Measurements from ENCODE around the gene HSPB8. TPM values are rescaled to one million over a fixed set of nuclear protein-coding genes. Genes with fewer than 3 reads are reported as not detected.
A peak's percentile ranks its signal among the peaks of the same experiment; 100 is the strongest.

Gene HSPB8
- total and polyA plus RNA-seq, 8 donors, result 5.4 to 21.2 (median 9.7) TPM

GRCh38 chr12:119151445-119152026, 27.2 kb upstream of the HSPB8 start:
- no peak for TF ChIP-seq CTCF (IDR thresholded peaks at IDR 0.05)
- Histone ChIP-seq H3K9me3 (no peaks in the 10 kb centered on the region), H3K27me3 (peaks cover 0 to 6% (median 0%) of the 10 kb centered on the region in 4 donors), H3K36me3 (no peaks in the 10 kb centered on the region), H3K27ac (no peak overlapping the region), H3K4me3 (no peak overlapping the region), H3K4me1 (no peaks in the 10 kb centered on the region)
- intact Hi-C loops (cut with DNase I), result no loop called here
- WGBS, 2 donors, result 68 to 71% methylated on average over 1 of the region's 1 CpG
- DNase-seq, result no peak
- ATAC-seq, result no peak
- FAIRE-seq, result no peak

- Histone ChIP-seq H3K36me3 (no peaks in the 10 kb centered on the region), H3K27me3 (peaks cover 0 to 6% (median 0%) of the 10 kb centered on the region in 4 donors), H3K4me1 (no peaks in the 10 kb centered on the region), H3K9me3 (no peaks in the 10 kb centered on the region), H3K27ac (no peak overlapping the region), H3K4me3 (no peak overlapping the region)
- FAIRE-seq (no peak), DNase-seq (peak; percentile 52 to 77 (median 68)), ATAC-seq (peak; percentile 74 to 100 (median 78))
- no peak for TF ChIP-seq CTCF (IDR thresholded peaks at IDR 0.05)
- intact Hi-C loops (cut with DNase I), result no loop called here
- WGBS, 2 donors, result 38 to 43% methylated on average over 49 of the region's 49 CpGs
Observed at GRCh38 chr12:119153477-119154434, 25.0 kb upstream of the HSPB8 start.

GRCh38 chr12:119154435-119154818, 24.3 kb upstream of the HSPB8 start:
- ATAC-seq (no peak), DNase-seq (peak in 1 of 6 donors; percentile 52), FAIRE-seq (no peak)
- no peaks in the 10 kb centered on the region for H3K4me1 ChIP-seq
- no peak for TF ChIP-seq CTCF (IDR thresholded peaks at IDR 0.05)
- no peak overlapping the region for H3K4me3 ChIP-seq
- H3K36me3 ChIP-seq, result no peaks in the 10 kb centered on the region
- 69 to 76% methylated on average over 11 of the region's 11 CpGs for WGBS, 2 donors
- intact Hi-C loops (cut with DNase I), result no loop called here
- no peaks in the 10 kb centered on the region for H3K9me3 ChIP-seq
- H3K27me3 ChIP-seq, result peaks cover 0 to 6% (median 0%) of the 10 kb centered on the region in 4 donors
- no peak overlapping the region for H3K27ac ChIP-seq

- intact Hi-C loops (cut with DNase I), result no loop called here
- H3K36me3 ChIP-seq, result no peaks in the 10 kb centered on the region
- TF ChIP-seq CTCF (IDR thresholded peaks at IDR 0.05), result no peak
- H3K27ac ChIP-seq, result no peak overlapping the region
- H3K4me1 ChIP-seq, result no peaks in the 10 kb centered on the region
- ATAC-seq, result no peak
- peaks cover 0 to 6% (median 0%) of the 10 kb centered on the region in 4 donors for H3K27me3 ChIP-seq
- no peak for DNase-seq
- H3K4me3 ChIP-seq, result no peak overlapping the region
- FAIRE-seq, result no peak
- H3K9me3 ChIP-seq, result no peaks in the 10 kb centered on the region
- WGBS, 2 donors, result 69 to 84% methylated on average over 32 to 35 of the region's 35 CpGs
Observed at GRCh38 chr12:119156401-119157044, 22.2 kb upstream of the HSPB8 start.

All from pancreas (tissue), 10 donors.